GM21576 (cell line): Measurements from ENCODE around the gene PCBP4.

Experiments
- ATAC-seq: cut with Tn5 transposase; IDR thresholded peaks from one replicate; pipeline ENCODE4 v1.9.1; 2021; ENCODE audit warnings: mild to moderate bottlenecking, moderate library complexity; ENCODE audit not compliant: unreplicated experiment

PCBP4 gene

DNA sequence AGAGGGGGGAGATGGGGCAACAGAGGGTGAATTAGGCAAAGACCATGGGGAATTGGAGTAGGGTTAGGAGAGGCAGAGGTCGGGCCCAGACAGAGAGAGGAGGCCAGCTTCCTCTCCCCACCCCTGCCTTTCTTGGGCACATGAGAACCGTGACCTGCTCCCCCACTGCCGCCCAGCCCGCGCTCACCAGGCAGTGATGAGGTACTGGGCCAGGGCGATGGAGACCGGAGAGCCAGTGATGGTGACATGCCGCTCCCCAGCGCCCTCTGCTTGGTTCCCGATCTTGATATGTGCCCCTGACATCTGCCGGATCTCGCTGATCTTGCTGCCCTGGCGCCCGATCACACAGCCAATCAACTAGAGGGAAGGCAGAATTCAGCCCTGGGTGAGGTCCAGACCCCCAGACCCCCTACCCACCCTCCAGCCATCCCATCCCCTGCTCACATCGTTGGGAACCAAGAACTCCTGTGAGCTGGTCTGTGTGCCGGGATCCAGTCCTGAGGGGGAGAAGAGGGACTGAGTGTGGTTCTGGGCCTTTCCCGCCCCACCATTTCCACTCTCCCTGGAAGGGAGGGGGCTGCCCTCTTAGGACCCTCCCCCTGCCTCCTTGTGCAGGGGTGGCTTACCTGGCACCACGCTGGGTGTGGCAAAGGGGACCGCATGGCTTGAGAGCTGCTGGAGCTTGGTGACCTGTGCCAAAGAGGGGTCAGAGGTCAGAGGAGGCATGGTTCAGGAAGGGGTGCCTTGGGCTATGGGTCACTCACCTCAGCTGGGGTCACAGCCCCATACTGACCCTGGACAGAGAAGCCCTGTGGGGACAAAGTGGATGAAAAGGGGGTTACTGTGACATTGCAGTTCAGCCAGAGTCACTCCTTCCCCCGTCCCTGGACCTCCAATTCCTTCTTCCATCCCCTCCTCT lies 8.4 kb downstream of the PCBP4 start:
- no peak for ATAC-seq

DNA sequence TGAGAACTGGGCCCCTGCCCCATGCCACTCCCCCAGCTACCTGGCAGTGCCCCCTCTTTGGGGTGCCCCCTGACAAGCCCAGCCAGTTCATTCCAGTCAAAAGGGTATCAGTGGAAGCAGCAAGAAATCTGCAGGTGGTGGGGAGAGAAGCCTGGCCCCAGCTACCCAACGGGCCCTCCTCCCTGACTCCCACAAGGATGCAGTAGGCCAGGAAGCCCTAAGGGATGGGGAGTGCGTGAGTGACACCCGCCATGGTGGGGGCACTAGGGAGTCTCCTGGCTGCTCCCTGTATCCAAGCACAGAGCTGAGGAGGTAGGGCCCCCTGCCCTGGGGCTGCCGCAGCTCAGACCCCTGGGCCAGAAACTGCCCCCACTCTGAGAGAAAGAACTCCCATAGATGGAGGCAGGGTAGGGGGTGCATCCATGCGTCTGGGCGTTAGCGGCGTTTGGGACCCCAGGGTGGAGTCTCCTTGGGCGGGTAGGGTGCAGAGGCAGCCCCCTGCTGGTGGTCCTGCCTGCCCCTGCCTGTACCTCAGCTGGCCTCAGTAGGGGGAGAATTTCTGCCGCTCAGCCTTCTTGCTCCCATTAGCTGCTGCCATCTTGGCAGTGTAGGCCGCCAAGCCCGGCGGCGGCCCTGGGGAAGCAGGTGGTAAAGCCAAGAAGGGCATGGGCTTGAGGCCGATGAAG lies 9.6 kb downstream of the PCBP4 start:
- ATAC-seq, result no peak

DNA sequence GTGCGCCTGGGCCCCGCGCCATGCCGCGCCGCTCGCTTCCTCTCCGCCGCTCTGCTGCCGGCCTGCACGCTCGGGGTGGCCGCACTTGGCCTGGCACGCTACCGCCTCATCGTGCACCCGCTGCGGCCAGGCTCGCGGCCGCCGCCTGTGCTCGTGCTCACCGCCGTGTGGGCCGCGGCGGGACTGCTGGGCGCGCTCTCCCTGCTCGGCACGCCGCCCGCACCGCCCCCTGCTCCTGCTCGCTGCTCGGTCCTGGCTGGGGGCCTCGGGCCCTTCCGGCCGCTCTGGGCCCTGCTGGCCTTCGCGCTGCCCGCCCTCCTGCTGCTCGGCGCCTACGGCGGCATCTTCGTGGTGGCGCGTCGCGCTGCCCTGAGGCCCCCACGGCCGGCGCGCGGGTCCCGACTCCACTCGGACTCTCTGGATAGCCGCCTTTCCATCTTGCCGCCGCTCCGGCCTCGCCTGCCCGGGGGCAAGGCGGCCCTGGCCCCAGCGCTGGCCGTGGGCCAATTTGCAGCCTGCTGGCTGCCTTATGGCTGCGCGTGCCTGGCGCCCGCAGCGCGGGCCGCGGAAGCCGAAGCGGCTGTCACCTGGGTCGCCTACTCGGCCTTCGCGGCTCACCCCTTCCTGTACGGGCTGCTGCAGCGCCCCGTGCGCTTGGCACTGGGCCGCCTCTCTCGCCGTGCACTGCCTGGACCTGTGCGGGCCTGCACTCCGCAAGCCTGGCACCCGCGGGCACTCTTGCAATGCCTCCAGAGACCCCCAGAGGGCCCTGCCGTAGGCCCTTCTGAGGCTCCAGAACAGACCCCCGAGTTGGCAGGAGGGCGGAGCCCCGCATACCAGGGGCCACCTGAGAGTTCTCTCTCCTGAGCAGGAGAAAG lies 11.1 kb downstream of the PCBP4 start:
- ATAC-seq, result no peak

DNA sequence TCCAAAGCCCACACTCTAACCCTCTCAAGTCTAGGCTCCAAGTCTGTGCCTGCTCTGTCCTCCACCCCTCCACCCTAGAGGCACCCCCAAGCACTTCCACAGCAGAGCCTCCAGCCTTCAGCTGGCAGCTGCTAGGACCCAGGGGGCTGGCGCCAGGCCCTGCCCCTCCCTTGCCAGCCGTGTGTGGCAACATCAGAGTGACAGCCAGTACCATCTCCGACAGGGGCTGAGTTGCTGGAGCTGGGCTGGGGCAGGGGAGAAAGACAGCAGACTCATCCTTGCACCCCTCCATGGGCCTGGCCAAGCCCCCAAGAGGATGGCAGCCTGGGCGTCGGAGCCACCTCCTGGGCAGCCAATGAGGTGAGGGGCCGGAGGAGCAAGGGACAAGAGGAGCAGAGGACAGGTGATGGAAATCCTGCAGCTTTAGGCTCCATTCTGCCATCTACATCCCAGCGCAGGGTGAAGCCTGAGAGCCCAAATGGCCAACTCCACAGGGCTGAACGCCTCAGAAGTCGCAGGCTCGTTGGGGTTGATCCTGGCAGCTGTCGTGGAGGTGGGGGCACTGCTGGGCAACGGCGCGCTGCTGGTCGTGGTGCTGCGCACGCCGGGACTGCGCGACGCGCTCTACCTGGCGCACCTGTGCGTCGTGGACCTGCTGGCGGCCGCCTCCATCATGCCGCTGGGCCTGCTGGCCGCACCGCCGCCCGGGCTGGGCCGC lies 11.9 kb downstream of the PCBP4 start, which contains the start of gene GPR62:
GPR62 (plus strand) TSS at position 207 of the 718 bp plus-strand sequence; CDS start at position 479, 272 bp downstream.
- no peak for ATAC-seq

DNA sequence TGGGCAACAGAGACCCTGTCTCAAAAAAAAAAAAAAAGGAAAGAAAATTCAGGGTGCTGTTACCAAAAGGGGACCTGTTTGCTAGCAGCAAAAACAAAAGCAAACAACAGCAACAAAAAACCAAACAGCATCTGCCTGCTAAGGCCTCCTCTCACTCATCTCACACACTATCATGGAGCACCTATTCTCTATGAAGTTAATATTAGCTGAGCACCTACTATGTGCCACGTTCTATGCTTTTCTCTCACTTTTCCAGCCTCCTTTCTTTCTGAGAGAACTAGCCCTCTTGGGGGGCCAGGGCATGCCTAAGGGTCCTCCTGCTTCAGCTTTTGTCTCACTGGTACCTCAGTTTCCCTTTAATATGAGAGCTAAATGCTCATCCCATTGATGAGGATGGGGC lies 12.5 kb downstream of the PCBP4 start:
- ATAC-seq, result no peak

DNA sequence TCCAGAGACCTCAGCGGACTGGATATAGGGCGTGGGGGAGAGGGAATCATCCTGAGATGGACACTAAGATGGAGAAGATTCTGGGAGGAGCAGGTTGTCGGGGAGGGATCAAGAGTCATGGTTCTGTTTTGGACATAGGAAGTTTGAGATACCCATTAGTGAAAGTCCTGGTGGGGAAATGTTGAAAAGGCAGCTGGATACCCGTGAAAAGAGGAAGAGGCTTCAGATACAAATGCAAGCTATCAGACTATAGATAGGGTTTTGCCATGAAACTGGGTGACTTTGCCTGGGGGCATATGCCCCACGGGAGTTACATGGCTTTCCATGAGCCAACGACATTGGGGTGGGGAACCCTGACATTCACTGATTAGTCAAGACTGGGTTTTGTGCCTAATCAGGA lies 13.1 kb downstream of the PCBP4 start:
- ATAC-seq, result no peak

DNA sequence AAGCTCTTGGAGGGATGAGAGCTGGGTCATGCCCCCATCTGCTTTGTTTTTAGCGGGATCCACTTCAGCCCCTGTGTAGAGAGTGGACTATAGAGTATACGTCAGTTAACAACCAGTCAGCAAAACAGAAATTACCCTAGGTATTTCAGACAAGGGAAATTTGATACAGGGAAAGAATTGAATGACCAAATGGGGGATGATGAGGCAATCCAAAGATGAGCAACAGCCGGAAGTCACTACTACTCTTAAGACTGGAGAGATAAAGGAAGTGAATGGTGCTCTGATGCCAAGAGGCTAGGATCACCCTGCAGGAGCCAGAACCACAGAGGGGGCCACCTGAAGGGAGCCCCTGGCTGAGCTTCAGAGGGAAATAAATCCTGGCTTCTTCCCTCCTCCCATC lies 13.8 kb downstream of the PCBP4 start:
- no peak for ATAC-seq

DNA sequence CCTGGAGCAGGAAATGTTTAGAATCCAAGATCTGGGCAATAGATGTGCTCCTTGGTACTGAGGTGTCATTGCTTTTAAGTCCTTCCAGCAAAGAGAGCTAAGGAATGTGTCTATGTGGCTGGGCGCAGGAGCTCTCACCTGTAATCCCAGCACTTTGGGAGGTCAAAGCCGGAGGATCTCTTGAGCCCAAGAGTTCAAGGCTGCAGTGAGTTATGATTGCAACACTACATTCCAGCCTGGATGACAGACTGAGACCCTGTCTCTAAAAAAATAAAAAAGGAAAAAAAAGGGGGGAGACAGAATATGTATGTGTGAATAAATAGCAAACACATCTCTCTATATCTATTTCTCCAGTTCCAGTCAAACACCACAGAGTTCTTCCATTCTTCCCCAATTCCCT lies 16.4 kb downstream of the PCBP4 start:
- no peak for ATAC-seq

DNA sequence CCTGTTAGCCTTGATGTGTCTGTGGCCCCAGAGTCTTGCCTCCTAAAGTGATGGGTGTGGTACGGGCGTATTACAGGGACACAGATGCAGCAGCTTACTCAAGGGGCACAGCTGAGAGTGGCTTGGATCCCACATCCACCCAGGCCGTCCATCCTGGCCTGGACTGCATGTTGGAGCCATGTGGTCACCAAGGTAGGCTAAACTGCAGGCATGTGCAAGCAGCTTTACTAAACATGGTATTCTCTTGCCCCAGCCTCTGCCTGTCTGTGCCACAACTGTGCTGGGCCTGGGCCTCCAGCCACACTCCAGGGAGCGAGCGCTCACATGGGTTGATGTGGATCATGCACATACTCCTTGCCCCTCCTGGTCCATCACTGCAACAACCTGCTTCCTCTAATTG lies 18.1 kb downstream of the PCBP4 start:
- no peak for ATAC-seq

DNA sequence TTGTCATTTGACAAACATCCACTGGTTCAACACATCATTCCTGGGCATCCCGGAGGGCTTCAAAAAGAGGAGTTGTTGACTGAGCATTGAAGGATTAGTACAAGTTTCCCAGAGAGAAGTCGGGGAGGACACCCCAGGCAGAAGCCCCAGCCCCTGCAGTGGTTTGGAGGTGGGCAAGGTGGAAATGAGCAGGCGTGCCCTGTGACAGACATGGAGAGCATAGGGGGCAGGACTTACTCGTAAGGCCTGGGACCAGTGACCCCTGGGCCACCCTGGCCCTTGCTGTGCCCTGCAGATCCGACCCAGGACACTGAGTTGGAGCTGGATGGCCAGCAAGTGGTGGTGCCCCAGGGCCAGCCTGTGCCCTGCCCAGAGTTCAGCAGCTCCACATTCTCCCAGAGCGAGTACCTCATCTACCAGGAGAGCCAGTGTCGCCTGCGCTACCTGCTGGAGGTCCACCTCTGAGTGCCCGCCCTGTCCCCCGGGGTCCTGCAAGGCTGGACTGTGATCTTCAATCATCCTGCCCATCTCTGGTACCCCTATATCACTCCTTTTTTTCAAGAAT lies 19.2 kb downstream of the PCBP4 start:
- ATAC-seq, result no peak

DNA sequence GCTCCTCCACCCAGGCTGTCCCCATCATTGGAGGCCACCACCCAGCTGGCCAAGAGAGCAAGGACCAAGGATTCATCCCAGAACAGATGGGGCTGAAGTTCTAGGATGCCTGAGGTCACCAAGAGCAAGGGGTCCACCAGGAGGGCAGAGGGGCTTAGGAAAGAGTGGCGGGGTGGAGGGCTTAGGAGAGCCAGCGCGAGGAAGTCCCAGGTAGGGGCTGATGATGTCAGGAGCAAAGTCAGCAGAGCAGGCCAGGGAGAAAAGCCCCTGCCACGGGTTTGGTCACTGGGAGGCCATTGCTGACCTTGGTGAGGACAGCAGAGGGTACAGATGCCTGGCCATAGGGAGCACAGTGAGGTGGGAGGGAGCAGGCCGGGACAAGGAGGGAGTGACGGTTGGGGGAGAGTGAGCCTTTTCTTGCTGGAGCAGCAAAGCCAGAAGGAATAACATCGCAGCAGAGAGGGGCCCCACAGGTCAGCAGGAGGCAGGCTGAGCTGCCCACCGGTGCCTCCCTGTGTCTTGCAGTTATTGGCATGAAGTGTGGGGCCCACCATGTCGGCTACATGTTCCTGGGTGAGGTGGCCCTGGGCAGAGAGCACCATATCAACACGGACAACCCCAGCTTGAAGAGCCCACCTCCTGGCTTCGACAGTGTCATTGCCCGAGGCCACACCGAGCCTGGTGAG lies 19.9 kb downstream of the PCBP4 start:
- ATAC-seq, result no peak

DNA sequence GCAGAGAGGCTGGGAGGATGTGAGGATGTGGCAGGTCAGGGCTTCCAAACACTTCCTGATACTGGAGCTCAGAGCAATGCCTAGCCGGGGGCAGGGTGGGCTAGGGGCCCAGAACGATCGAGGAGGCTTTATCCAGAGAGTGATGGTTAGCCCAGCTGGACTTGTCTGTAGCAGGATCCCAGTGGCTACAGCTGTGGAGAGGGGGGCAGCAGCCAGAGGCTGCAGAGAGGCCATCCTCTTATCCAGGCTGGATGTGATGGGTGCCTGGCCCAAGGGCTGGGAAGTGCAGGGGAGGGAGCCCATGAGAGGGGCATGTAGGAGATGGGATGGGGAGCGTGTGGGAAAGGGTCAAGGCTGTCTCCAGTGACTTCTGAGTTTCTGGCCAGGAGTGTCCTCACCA lies 20.5 kb downstream of the PCBP4 start:
- ATAC-seq, result no peak

DNA sequence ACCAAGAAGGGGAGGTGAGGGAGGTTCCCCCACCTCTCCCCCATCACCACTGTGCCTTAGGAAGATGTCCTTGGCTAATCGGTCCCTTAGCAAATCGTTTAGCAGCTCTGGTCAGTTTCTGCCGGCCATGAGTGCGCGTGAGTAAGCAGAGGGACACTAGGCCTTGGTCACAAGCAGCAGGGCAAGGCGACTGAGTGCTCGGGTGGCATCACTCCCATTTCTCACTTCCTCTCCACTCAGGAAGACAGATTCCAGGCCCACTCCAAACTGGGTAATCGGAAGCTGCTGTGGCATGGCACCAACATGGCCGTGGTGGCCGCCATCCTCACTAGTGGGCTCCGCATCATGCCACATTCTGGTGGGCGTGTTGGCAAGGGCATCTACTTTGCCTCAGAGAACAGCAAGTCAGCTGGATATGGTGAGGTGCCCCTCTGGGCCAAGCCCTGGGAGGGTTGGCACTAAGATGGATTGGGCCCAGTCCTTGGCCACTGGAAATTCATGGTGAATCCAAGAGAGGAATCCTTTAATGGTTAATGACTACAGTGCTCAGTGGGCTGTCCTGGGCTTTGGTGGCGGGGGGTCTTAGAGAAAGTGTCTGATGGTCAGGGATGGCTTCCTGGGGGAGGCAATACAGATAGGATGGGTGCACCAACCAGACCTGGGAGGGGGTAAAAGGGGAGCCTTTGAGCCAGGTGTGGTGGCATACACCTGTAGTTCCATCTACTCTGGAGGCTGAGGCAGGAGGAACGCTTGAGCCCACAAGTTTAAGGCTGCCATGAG lies 21.1 kb downstream of the PCBP4 start:
- no peak for ATAC-seq

DNA sequence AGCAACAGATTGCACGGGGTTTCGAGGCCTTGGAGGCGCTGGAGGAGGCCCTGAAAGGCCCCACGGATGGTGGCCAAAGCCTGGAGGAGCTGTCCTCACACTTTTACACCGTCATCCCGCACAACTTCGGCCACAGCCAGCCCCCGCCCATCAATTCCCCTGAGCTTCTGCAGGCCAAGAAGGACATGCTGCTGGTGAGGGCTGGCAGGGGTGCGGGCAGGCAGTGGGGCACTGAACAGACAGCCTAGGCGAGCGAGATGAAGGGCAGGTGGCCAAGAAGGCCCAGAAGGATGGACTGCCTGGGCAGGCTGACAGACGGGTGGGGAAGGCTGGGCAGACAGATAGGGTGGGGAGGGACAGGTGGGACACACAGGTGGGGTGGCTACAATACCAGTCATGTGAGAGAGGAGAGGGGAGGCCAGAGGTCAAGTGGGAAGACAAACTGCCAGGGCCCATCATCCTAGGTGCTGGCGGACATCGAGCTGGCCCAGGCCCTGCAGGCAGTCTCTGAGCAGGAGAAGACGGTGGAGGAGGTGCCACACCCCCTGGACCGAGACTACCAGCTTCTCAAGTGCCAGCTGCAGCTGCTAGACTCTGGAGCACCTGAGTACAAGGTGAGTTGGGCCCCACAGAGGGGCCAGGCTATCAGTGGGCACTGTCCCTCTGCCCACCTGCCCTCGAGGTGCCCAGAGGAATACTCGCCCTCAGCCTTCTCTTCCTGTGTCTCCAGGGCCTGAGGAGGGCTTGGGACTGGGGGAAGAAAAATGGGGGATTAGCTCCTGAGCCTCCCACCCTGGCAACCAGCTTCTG lies 22.0 kb downstream of the PCBP4 start:
- no peak for ATAC-seq

DNA sequence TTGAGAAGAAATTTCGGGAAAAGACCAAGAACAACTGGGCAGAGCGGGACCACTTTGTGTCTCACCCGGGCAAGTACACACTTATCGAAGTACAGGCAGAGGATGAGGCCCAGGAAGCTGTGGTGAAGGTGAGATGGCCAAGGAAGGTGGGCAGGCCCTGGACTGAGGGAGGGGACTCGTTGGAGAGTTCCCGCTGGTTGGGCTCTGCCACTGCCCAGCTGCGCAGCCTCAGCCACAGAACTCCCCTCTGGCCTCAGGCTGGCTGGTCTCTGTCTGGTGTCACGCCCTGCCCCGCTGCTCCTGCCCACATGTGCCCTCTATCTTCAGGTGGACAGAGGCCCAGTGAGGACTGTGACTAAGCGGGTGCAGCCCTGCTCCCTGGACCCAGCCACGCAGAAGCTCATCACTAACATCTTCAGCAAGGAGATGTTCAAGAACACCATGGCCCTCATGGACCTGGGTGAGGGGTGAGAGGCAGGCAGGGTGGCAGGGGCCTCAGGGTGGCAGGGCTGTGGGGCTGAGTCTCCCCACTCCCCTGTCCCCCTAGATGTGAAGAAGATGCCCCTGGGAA lies 22.7 kb downstream of the PCBP4 start:
- ATAC-seq, result no peak

DNA sequence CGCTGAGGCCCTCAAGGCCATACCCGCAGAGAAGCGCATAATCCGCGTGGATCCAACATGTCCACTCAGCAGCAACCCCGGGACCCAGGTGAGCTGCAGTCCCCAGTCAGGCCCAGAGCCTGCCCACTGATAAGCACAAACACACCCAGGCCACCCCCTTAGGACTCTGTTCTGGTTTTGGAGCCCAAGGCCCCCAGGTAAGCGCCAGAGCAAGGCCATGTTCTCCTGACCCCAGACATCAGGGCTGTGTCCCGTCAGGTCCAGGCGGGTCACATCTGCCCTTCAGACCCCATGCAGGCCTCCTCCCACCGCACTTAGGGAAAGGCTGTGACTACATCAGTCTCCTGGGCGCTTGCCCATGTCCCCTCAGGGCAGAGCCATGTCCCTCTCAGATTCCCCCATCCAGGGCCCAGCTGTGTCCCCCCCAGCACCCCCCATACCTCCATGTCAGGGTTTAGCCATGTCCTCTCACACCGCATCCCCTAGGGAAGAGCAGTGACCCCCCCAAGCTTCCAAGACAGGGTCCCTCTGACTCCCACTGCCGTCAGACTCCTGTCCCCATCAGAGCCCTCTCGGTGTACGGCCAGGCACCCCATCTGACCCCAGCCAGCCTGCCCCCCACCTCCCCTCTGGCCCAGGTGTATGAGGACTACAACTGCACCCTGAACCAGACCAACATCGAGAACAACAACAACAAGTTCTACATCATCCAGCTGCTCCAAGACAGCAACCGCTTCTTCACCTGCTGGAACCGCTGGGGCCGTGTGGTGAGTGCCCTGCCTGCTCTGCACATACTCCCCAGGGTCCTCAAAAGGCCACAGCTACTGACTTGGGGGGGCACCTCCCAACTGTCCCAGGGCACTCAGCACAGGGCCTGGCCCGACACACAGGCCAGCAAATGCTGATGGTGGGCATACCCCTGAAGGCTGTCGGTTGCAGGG lies 23.5 kb downstream of the PCBP4 start:
- ATAC-seq, result no peak
